Measurements from ENCODE around the gene SPATA3. TPM values are rescaled to one million over a fixed set of nuclear protein-coding genes. Genes with fewer than 3 reads are reported as not detected.
"Not testable (repeated sequence)": the region's sequence is repeated elsewhere in the genome, so short reads cannot be mapped to it uniquely, and the experiment has no call there.

The SPATA3 gene
- total RNA-seq, 1 experiment from 2014 or later, result not detected

DNA sequence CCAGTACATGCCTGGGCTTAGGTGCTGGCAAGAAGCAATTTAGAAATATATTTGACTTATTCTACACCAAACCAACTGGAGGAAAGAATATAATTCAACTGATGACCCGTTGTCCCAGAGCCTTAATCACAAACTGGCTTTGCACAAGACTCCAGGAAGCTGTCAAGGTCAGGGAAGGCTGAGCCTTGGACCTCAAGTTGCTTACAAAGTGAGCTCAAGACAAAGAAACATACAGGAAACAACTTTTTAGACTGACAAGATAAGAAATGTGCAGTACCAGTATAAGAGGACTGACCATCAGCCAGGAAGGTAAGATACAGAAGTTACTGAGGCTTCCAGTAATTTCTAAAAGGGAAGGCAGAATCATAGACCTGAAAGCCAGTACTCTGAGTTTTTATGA lies 35.9 kb upstream of the SPATA3 start:
- H3K9me3 ChIP-seq, result no peaks in the 10 kb centered on the region
- no peak for DNase-seq
- no peaks in the 10 kb centered on the region for H3K36me3 ChIP-seq
- no peak overlapping the region for H3K4me3 ChIP-seq
- peaks cover 5% of the 10 kb centered on the region for H3K27me3 ChIP-seq

GRCh38 chr2:230961091-230961491 lies 34.8 kb upstream of the SPATA3 start:
- DNase-seq, result no peak
- no peaks in the 10 kb centered on the region for H3K36me3 ChIP-seq
- H3K9me3 ChIP-seq, result no peaks in the 10 kb centered on the region
- H3K27me3 ChIP-seq, result peaks cover 5% of the 10 kb centered on the region
- no peak overlapping the region for H3K4me3 ChIP-seq

DNA sequence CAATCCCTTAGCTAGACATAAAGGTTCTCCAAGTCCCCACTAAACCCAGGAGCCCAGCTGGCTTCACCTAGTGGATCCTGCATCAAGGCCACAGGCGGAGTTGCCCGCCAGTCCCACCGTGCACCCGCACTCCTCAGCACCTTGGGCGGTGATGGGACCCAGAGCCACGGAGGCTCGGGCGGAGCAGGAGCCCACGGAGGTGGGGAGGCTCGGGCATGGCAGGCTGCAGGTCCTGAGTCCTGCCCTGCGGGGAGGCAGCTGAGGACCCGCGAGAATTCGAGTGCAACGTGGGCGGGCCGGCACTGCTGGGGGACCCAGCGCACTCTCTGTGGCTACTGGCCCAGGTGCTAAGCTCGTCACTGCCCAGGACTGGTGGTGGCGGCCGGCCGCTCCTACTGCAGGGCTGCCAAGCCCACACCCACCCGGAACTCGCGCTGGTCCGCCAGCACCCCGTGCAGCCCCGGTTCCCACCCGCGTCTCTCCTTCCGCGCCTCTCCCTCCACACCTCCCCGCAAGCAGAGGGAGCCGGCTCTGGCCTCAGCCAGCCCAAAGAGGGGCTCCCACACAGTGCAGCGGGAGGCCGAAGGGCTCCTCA lies 31.7 kb upstream of the SPATA3 start:
- Histone ChIP-seq H3K9me3 (no peaks in the 10 kb centered on the region), H3K4me3 (no peak overlapping the region), H3K27me3 (no peaks in the 10 kb centered on the region), H3K36me3 (no peaks in the 10 kb centered on the region)
- no peak for DNase-seq

- no peaks in the 10 kb centered on the region for H3K9me3 ChIP-seq
- no peak overlapping the region for H3K4me3 ChIP-seq
- no peaks in the 10 kb centered on the region for H3K27me3 ChIP-seq
- H3K36me3 ChIP-seq, result no peaks in the 10 kb centered on the region
- DNase-seq, result no peak
These were observed 28.8 kb upstream of the SPATA3 start for GRCh38 chr2:230967113-230967512.

DNA sequence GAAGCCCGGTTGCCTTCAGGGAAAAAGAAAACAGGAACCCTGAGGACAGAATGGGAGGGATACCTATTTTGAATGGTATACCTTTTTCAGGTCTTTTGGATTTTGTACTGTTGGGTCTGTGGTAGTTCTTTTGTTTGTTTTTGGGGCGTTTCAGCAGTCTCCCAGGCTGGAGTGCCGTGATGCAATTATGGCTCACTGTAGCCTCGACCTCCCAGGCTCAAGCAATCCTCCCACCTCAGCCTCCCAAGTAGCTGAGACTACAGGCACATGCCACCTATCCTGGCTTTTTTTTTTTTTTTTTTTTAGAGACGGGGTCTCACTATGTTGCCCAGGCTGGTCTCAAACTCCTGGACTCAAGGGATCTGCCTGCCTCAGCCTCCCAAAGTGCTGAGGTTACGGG lies 27.6 kb upstream of the SPATA3 start:
- not testable (repeated sequence) for H3K4me3 ChIP-seq, DNase-seq, H3K9me3 ChIP-seq

DNA sequence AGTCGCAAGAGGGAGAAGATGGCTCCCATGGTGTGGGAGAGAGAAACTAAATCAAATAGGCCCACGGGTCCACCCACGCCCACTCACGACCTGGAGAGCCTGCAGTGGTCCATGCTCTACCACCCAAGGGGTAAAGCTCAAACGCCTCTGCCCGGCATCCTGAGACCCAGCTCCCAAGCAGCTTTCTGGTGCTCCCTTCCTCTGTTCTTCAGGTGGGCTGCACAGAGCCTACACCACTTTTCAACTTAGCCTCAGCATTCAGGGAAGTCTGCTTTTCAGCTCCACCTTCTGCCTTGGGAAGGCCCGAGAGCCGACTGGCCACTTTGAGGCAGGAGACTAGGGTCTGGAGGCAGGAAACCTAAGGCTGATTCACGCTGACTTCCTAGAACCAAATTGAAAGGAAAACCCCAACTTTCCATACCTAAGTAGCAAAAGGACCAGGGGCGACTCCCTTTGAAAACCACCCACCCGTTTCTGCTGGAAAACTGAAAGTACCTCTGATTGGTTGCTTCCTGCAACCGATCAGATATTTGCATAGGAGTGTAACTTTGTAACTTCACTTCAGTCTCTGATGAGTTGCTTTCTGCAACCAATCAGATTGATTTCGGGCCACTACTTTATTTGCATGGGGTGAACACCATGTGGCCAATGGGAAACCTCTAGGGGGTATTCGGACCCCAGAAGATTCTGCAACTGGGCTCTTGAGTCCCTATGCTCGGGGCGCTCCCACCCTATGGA lies 26.8 kb upstream of the SPATA3 start:
- H3K36me3 ChIP-seq, result no peaks in the 10 kb centered on the region
- DNase-seq, result no peak
- no peak overlapping the region for H3K4me3 ChIP-seq
- no peaks in the 10 kb centered on the region for H3K27me3 ChIP-seq
- no peaks in the 10 kb centered on the region for H3K9me3 ChIP-seq

More for the DNA sequence above, 27.6 kb upstream of the SPATA3 start:
- H3K36me3 ChIP-seq, H3K27me3 ChIP-seq: not testable (repeated sequence)

DNA sequence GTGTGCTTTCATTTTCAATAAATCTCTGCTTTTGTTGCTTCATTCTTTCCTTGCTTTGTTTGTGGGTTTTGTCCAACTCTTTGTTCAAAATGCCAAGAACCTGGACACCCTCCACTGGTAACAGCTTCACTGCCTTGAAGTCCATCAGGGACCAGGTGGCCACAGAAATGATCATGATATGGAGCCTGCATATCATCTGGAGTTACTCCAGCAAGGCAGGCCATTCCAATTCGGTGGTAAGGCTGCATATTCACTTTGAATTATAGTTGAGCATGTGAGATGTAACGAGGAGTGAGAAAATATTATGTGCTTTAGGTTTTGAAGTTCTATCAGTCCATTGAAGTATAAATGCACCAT lies 26.3 kb upstream of the SPATA3 start:
- H3K9me3 ChIP-seq, result no peaks in the 10 kb centered on the region
- H3K27me3 ChIP-seq, result no peaks in the 10 kb centered on the region
- no peaks in the 10 kb centered on the region for H3K36me3 ChIP-seq
- H3K4me3 ChIP-seq, result no peak overlapping the region
- no peak for DNase-seq

- H3K27me3 ChIP-seq, result no peaks in the 10 kb centered on the region
- H3K9me3 ChIP-seq, result no peaks in the 10 kb centered on the region
- H3K36me3 ChIP-seq, result no peaks in the 10 kb centered on the region
- H3K4me3 ChIP-seq, result no peak overlapping the region
- DNase-seq, result no peak
These were observed 23.9 kb upstream of the SPATA3 start for GRCh38 chr2:230972046-230972445.

- Histone ChIP-seq H3K4me3 (no peak overlapping the region), H3K9me3 (no peaks in the 10 kb centered on the region), H3K27me3 (no peaks in the 10 kb centered on the region), H3K36me3 (no peaks in the 10 kb centered on the region)
- peak; percentile 69 for DNase-seq
These were observed 21.6 kb upstream of the SPATA3 start for GRCh38 chr2:230974096-230974913.

DNA sequence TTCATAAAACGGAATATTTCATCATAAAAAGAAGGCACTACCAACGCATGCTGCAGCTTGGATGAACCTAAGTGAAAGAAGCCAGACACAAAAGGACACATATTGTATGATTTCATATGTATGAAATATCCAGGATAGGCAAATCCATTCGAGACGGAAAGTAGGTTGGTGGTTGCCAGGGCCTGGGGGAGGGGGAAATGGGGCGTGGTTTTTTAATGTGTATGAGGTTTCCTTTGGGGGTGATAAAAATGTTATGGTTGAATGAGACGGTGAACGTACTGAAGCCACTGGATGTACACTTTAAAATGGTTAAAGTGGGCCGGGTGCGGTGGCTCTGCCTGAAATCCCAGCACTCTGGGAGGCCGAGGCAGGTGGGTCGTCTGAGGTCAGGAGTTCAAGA lies 20.0 kb upstream of the SPATA3 start:
- Histone ChIP-seq H3K4me3 (no peak overlapping the region), H3K36me3 (no peaks in the 10 kb centered on the region), H3K9me3 (no peaks in the 10 kb centered on the region), H3K27me3 (no peaks in the 10 kb centered on the region)
- DNase-seq, result no peak

- Histone ChIP-seq H3K27me3 (no peaks in the 10 kb centered on the region), H3K9me3 (no peaks in the 10 kb centered on the region), H3K4me3 (no peak overlapping the region), H3K36me3 (no peaks in the 10 kb centered on the region)
- no peak for DNase-seq
These were observed 19.2 kb upstream of the SPATA3 start for GRCh38 chr2:230976671-230977171.

DNA sequence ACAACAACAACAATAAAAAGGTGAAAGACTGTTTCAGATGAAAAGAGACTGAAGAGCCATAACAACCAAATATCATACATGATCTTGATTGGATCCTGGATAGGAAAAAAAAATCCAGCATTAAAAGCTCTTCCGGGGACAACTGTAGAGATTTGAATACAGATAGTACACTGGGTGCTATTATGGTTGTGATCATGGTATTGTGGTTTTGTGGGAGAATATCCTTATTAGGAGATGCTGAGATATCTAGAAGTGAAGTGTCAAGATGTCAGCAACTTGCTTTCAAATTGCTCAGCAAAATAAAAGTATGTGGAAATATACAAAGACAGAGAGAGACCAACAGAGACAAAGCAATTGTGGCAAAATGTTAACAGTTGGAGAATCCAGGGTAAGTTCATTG lies 15.5 kb upstream of the SPATA3 start:
- Histone ChIP-seq H3K27me3 (no peaks in the 10 kb centered on the region), H3K4me3 (no peak overlapping the region), H3K9me3 (no peaks in the 10 kb centered on the region), H3K36me3 (no peaks in the 10 kb centered on the region)
- no peak for DNase-seq

DNA sequence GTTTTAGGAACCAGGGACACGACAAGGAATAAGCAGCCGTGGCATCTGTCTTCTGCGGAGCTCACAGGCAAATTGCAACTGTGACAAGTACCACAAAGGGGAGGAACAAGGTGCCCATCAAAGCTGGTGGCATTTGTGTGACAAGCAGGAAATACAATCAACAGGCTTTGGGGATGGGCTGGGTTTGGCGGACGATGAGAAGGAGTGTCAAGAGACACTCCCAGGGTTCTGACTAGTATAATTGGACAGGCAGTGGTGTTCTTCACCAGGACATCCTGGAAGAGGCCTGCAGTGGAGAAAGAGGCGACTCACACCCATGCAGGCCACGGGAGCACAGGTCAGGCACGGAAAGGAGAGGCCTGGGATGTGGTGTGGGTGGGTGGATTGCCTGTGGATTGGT lies 14.2 kb upstream of the SPATA3 start:
- Histone ChIP-seq H3K9me3 (no peaks in the 10 kb centered on the region), H3K36me3 (no peaks in the 10 kb centered on the region), H3K4me3 (no peak overlapping the region), H3K27me3 (no peaks in the 10 kb centered on the region)
- no peak for DNase-seq

DNA sequence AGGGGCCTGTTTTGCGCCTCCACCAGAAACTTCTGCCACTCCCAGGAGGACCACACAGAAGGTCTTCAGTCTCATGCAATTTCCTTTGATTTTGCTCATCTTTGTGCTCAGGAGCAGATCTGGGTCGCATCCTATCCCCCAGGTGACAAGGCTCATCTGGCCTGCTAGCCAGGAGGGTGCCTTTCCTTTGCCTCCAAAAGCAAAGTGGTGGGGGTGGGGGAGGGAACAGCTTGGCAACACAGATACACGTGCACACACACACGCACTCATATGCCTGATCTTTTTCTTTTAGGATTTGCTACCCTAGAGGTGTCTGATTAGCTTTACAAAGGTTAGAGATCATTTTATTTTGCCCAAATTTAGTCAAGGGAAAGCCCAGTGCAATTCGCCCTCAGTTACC lies 13.8 kb upstream of the SPATA3 start:
- DNase-seq, result no peak
- Histone ChIP-seq H3K27me3 (no peaks in the 10 kb centered on the region), H3K4me3 (no peak overlapping the region), H3K36me3 (no peaks in the 10 kb centered on the region), H3K9me3 (no peaks in the 10 kb centered on the region)

DNA sequence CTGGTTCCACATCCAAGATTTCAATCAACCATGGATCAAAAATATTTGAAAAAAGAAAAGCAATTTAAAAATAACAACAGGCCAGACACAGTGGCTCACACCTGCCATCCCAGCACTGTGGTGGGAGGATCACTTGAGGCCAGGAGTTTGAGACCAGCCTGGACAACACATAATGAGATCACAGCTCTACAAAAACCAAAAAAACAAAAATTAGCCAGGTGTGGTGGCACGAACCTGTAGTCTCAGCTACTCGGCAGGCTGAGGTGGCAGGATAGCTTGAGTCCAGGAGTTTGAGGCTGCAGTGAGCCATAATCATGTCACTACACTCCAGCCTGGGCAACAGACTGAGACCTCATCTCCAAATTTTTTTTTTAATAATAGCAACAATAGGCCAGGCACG lies 13.4 kb upstream of the SPATA3 start:
- Histone ChIP-seq H3K4me3 (no peak overlapping the region), H3K9me3 (no peaks in the 10 kb centered on the region), H3K36me3 (no peaks in the 10 kb centered on the region), H3K27me3 (no peaks in the 10 kb centered on the region)
- DNase-seq, result no peak

- no peaks in the 10 kb centered on the region for H3K27me3 ChIP-seq
- no peak overlapping the region for H3K4me3 ChIP-seq
- no peaks in the 10 kb centered on the region for H3K36me3 ChIP-seq
- DNase-seq, result no peak
- H3K9me3 ChIP-seq, result no peaks in the 10 kb centered on the region
These were observed 12.4 kb upstream of the SPATA3 start for GRCh38 chr2:230983566-230983965.

DNA sequence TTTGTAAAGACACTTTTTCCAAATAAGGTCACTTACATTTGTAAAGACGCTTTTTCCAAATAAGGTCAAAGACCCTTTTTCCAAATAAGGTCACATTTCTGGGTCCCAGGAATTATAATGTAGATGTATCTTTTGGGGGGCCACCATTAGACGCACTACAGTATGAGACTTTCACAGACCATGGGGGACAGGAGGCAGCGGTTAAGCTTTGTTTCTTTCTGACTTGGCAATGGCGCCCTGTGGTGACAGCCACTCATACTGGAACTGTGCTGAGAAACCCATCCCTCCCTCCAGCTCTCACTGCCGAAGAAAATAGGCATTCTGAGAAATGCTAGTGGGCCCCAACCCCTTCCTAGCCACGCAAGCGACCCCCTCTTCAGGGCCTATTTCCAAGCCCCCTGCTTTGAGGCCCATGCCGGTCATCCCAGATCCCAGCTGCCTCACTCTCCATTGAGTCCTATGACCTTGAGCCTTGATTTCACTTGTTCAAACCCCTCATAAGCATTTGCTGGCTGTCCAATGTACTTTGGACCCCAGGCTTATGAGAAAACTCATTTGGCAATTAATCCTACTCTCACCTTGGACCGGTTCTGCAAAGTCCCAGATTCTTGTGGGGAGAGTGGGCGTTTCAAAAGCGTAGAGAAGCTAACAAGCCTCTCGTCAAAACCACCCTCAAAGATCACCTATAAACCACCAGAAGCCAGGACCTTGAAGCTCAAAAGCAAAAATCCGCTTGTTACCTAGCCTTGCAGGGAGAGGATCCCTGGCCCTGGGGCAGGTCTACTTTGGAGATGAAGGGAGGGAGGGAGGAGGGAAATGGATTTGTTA lies 11.3 kb upstream of the SPATA3 start:
- H3K27me3 ChIP-seq, result no peaks in the 10 kb centered on the region
- no peaks in the 10 kb centered on the region for H3K9me3 ChIP-seq
- no peak for DNase-seq

More for the DNA sequence above, 11.3 kb upstream of the SPATA3 start:
- Histone ChIP-seq H3K36me3 (no peaks in the 10 kb centered on the region), H3K4me3 (no peak overlapping the region)
